Neuronal stem cell (in vitro differentiated cells): ENCODE results near the gene DNM1.

Experiments
- DNase-seq: peaks from one replicate; pipeline ENCODE4 v3.0.0-alpha.2; 2013; ENCODE audit warnings: low spot score
- H2AFZ ChIP-seq: one replicate; pipeline ENCODE4 v1.6.1; 2013; ENCODE audit warnings: mild to moderate bottlenecking, low read length, inconsistent platforms
- H2AK5ac ChIP-seq: 2 replicates; pipeline ENCODE4 v1.6.1; 2013; ENCODE audit warnings: low read depth, mild to moderate bottlenecking, inconsistent platforms, low read length, moderate library complexity, mixed read lengths
- H2BK120ac ChIP-seq: 2 replicates; pipeline ENCODE4 v1.6.1; 2013; ENCODE audit warnings: low read depth, mild to moderate bottlenecking, inconsistent platforms, low read length, moderate library complexity, mixed read lengths
- H2BK12ac ChIP-seq: one replicate; pipeline ENCODE4 v1.6.1; 2013; ENCODE audit warnings: low read length, inconsistent platforms
- H2BK15ac ChIP-seq: 2 replicates; pipeline ENCODE4 v1.6.1; 2013; ENCODE audit warnings: mild to moderate bottlenecking, low read length, inconsistent platforms, mixed read lengths
- H2BK5ac ChIP-seq: one replicate; pipeline ENCODE4 v1.6.1; 2013; ENCODE audit warnings: inconsistent platforms, mild to moderate bottlenecking, low read length, moderate library complexity
- H3K14ac ChIP-seq: one replicate; pipeline ENCODE4 v1.6.1; 2013; ENCODE audit warnings: low read length, inconsistent platforms
- H3K18ac ChIP-seq: 2 replicates; pipeline ENCODE4 v1.6.1; 2013; ENCODE audit warnings: low read length, inconsistent platforms
- H3K23ac ChIP-seq: 2 replicates; pipeline ENCODE4 v1.6.1; 2013; ENCODE audit warnings: low read depth, mild to moderate bottlenecking, mixed read lengths, low read length, inconsistent platforms; ENCODE audit not compliant: poor library complexity
- H3K27ac ChIP-seq: replicated peaks from 3 replicates; pipeline ENCODE4 v1.5.1; 2013; ENCODE audit warnings: low read length, inconsistent platforms
- H3K27me3 ChIP-seq, 3 experiments: 2 replicates each; pipeline ENCODE4 v1.6.1; 2013; ENCODE audit warnings: low read length in 3 of 3, mild to moderate bottlenecking in 2 of 3, inconsistent platforms in 1 of 3, low read depth in 1 of 3, mixed read lengths in 1 of 3, moderate library complexity in 1 of 3; ENCODE audit not compliant: control insufficient read depth in 3 of 3, insufficient read depth in 3 of 3
- H3K36me3 ChIP-seq, 2 donors: replicated peaks in 1 of 2; 2 replicates each; pipeline ENCODE4 v1.6.1; 2013; ENCODE audit warnings: low read length in 2 of 2; ENCODE audit not compliant: control insufficient read depth in 2 of 2, insufficient read depth in 2 of 2
- H3K4ac ChIP-seq: 2 replicates; pipeline ENCODE4 v1.6.1; 2013; ENCODE audit warnings: inconsistent platforms, mild to moderate bottlenecking, low read length, moderate library complexity
- H3K4me1 ChIP-seq, 2 donors: 1 replicate in 1 of 2; 2 replicates in 1 of 2; pipeline ENCODE4 v1.6.1; 2013; ENCODE audit warnings: low read length in 2 of 2, low read depth in 1 of 2; ENCODE audit not compliant: control insufficient read depth in 2 of 2, insufficient read depth in 1 of 2
- H3K4me2 ChIP-seq: one replicate; pipeline ENCODE4 v1.6.1; 2013; ENCODE audit warnings: mild to moderate bottlenecking, low read length, inconsistent platforms; ENCODE audit not compliant: insufficient read depth, poor library complexity, severe bottlenecking
- H3K4me3 ChIP-seq, 2 donors: 2 replicates each; pipeline ENCODE4 v1.5.1; 2013; ENCODE audit warnings: low read length in 2 of 2, mild to moderate bottlenecking in 2 of 2, inconsistent platforms in 1 of 2, moderate library complexity in 1 of 2
- H3K79me1 ChIP-seq: one replicate; pipeline ENCODE4 v1.6.1; 2013; ENCODE audit warnings: low read depth, mild to moderate bottlenecking, inconsistent platforms, low read length, moderate library complexity
- H3K9ac ChIP-seq: one replicate; pipeline ENCODE4 v1.6.1; 2013; ENCODE audit warnings: mild to moderate bottlenecking, low read depth, low read length, inconsistent platforms; ENCODE audit not compliant: poor library complexity
- H3K9me3 ChIP-seq, 2 donors: replicated peaks in 1 of 2; 2 replicates each; pipeline versions ENCODE3 to v1.6.1; 2013; ENCODE audit warnings: low read length in 2 of 2, mild to moderate bottlenecking in 2 of 2, inconsistent platforms in 1 of 2, low read depth in 1 of 2, mixed read lengths in 1 of 2, moderate library complexity in 1 of 2; ENCODE audit not compliant: control insufficient read depth in 2 of 2, insufficient read depth in 1 of 2
- H4K8ac ChIP-seq: one replicate; pipeline ENCODE4 v1.6.1; 2013; ENCODE audit warnings: low read depth, mild to moderate bottlenecking, inconsistent platforms, low read length, moderate library complexity
- H4K91ac ChIP-seq: one replicate; pipeline ENCODE4 v1.6.1; 2013; ENCODE audit warnings: low read length, low read depth, mild to moderate bottlenecking, inconsistent platforms; ENCODE audit not compliant: poor library complexity
- WGBS, 2 donors: extraction: QIAGEN DNeasy Blood & Tissue Kit; methylation state at CpG; one replicate each; pipeline ENCODE4 v1.1.7; 2013; ENCODE audit warnings: missing lambda C conversion rate in 2 of 2, mixed read lengths in 1 of 2; ENCODE audit not compliant: insufficient read length in 2 of 2, insufficient replicate concordance in 1 of 2; ENCODE audit errors: extremely low coverage in 2 of 2; 5-methylcytosine and 5-hydroxymethylcytosine counted together

The DNM1 gene

GRCh38 chr9:128218172-128218517, 15.0 kb downstream of the DNM1 start:
- peak overlapping the region; percentile 98 for H2BK12ac ChIP-seq
- H4K91ac ChIP-seq, result no peak overlapping the region
- no peak overlapping the region for H2BK120ac ChIP-seq
- peak overlapping the region; percentile 82 for H4K8ac ChIP-seq
- H2BK15ac ChIP-seq, result no peak overlapping the region
- H2AK5ac ChIP-seq, result peak overlapping the region; percentile 84
- peak overlapping the region; percentile 24 for H2BK5ac ChIP-seq
- peaks cover 14% of the 10 kb centered on the region in 2 donors for H3K4me1 ChIP-seq
- no peak overlapping the region for H2AFZ ChIP-seq
- peaks cover 10% of the 10 kb centered on the region for H3K79me1 ChIP-seq
- peak overlapping the region; percentile 66 for H3K4ac ChIP-seq
- H3K9me3 ChIP-seq, result no peaks in the 10 kb centered on the region
- H3K4me2 ChIP-seq, result peak overlapping the region; percentile 81
- H3K4me3 ChIP-seq, result no peak overlapping the region
- H3K23ac ChIP-seq, result peak overlapping the region; percentile 98
- peak overlapping the region; percentile 95 for H3K18ac ChIP-seq
- no peaks in the 10 kb centered on the region for H3K27me3 ChIP-seq
- WGBS, 2 donors, result no CpG with 5 or more reads among the region's 11 CpGs
- H3K27ac ChIP-seq, result no peak overlapping the region
- H3K9ac ChIP-seq, result peak overlapping the region; percentile 60
- H3K36me3 ChIP-seq, result peaks cover 22 to 39% of the 10 kb centered on the region in 2 donors
- H3K14ac ChIP-seq, result peak overlapping the region; percentile 31
- DNase-seq, result no peak

GRCh38 chr9:128218518-128219389, 15.6 kb downstream of the DNM1 start:
- no peak overlapping the region for H2AFZ ChIP-seq
- H2BK15ac ChIP-seq, result no peak overlapping the region
- no peak overlapping the region for H2BK120ac ChIP-seq
- H3K4ac ChIP-seq, result peak overlapping the region; percentile 66
- peaks cover 10% of the 10 kb centered on the region for H3K79me1 ChIP-seq
- H2AK5ac ChIP-seq, result peak overlapping the region; percentile 84
- H3K4me3 ChIP-seq, result peak overlapping the region in 1 of 2 donors; percentile 52
- peak overlapping the region; percentile 81 for H3K4me2 ChIP-seq
- H2BK12ac ChIP-seq, result no peak overlapping the region
- peak overlapping the region; percentile 98 for H3K23ac ChIP-seq
- H3K4me1 ChIP-seq, result peaks cover 14% of the 10 kb centered on the region in 2 donors
- peak overlapping the region; percentile 95 for H3K18ac ChIP-seq
- H4K91ac ChIP-seq, result no peak overlapping the region
- peak; percentile 92 for DNase-seq
- peaks cover 25 to 43% of the 10 kb centered on the region in 2 donors for H3K36me3 ChIP-seq
- H3K9ac ChIP-seq, result peak overlapping the region; percentile 50
- peak overlapping the region; percentile 24 for H2BK5ac ChIP-seq
- H3K27me3 ChIP-seq, result no peaks in the 10 kb centered on the region
- peak overlapping the region; percentile 23 for H4K8ac ChIP-seq
- no peaks in the 10 kb centered on the region for H3K9me3 ChIP-seq
- H3K14ac ChIP-seq, result peak overlapping the region; percentile 31
- WGBS, 2 donors, result no CpG with 5 or more reads among the region's 47 CpGs
- no peak overlapping the region for H3K27ac ChIP-seq

- Histone ChIP-seq H3K9ac (no peak overlapping the region), H3K23ac (no peak overlapping the region), H3K4me2 (no peak overlapping the region), H4K91ac (no peak overlapping the region), H2BK12ac (no peak overlapping the region), H2AK5ac (no peak overlapping the region), H3K27me3 (no peaks in the 10 kb centered on the region), H3K4ac (no peak overlapping the region), H3K4me3 (no peak overlapping the region), H2BK5ac (no peak overlapping the region), H3K9me3 (peaks cover 0 to 1% of the 10 kb centered on the region in 2 donors), H3K14ac (no peak overlapping the region), H3K4me1 (peaks cover 12 to 13% of the 10 kb centered on the region in 2 donors), H3K36me3 (peaks cover 24 to 46% of the 10 kb centered on the region in 2 donors), H2BK15ac (no peak overlapping the region), H2BK120ac (no peak overlapping the region), H4K8ac (no peak overlapping the region), H3K79me1 (peaks cover 6% of the 10 kb centered on the region), H3K18ac (no peak overlapping the region), H3K27ac (no peak overlapping the region), H2AFZ (no peak overlapping the region)
- WGBS, 2 donors, result no CpG with 5 or more reads among the region's 9 CpGs
- no peak for DNase-seq
These were observed 16.7 kb downstream of the DNM1 start for GRCh38 chr9:128219831-128220230.

- peak overlapping the region; percentile 13 for H2BK5ac ChIP-seq
- no peak overlapping the region for H2AK5ac ChIP-seq
- peaks cover 2% of the 10 kb centered on the region for H3K79me1 ChIP-seq
- no peak overlapping the region for H2BK15ac ChIP-seq
- no peak overlapping the region for H2BK120ac ChIP-seq
- WGBS, 2 donors, result no CpG with 5 or more reads among the region's 10 CpGs
- peak overlapping the region; percentile 38 for H3K14ac ChIP-seq
- no peak overlapping the region for H3K4me2 ChIP-seq
- no peak for DNase-seq
- peak overlapping the region; percentile 38 for H3K18ac ChIP-seq
- H3K36me3 ChIP-seq, result peaks cover 28 to 49% of the 10 kb centered on the region in 2 donors
- no peak overlapping the region for H4K91ac ChIP-seq
- no peak overlapping the region for H2BK12ac ChIP-seq
- no peak overlapping the region for H3K27ac ChIP-seq
- peaks cover 0 to 2% of the 10 kb centered on the region in 2 donors for H3K9me3 ChIP-seq
- H3K4ac ChIP-seq, result no peak overlapping the region
- no peak overlapping the region for H4K8ac ChIP-seq
- H3K23ac ChIP-seq, result peak overlapping the region; percentile 80
- no peaks in the 10 kb centered on the region for H3K27me3 ChIP-seq
- peaks cover 0 to 10% of the 10 kb centered on the region in 2 donors for H3K4me1 ChIP-seq
- no peak overlapping the region for H2AFZ ChIP-seq
- H3K4me3 ChIP-seq, result no peak overlapping the region
- no peak overlapping the region for H3K9ac ChIP-seq
These were observed 18.8 kb downstream of the DNM1 start for GRCh38 chr9:128222026-128222425.
